HepG2 (cell line): Measurements from ENCODE around the gene FOXRED2. TPM values are rescaled to one million over a fixed set of nuclear protein-coding genes. Genes with fewer than 3 reads are reported as not detected.

Experiments
- DPF2 ChIP-seq: sonication (generic); formaldehyde crosslinking; IDR thresholded peaks from 2 replicates; pipeline ENCODE4 v1.4.0; 2020; ENCODE audit warnings: mild to moderate bottlenecking, low read depth, missing genetic modification reagents, borderline replicate concordance
- GPN1 ChIP-seq: sonication (generic); formaldehyde crosslinking; IDR thresholded peaks from 2 replicates; pipeline ENCODE4 v1.5.1; 2020; ENCODE audit warnings: missing genetic modification reagents, borderline replicate concordance
- HNRNPLL ChIP-seq: fragments of 200-400 bp; formaldehyde crosslinking; IDR thresholded peaks from 2 replicates; pipeline ENCODE4 v1.6.1; 2017; ENCODE audit warnings: mild to moderate bottlenecking, low read depth, low read length; ENCODE audit not compliant: poor library complexity, severe bottlenecking
- IKZF4 ChIP-seq: sonication (generic); formaldehyde crosslinking; IDR thresholded peaks from 2 replicates; pipeline ENCODE4 v1.5.1; 2020; ENCODE audit warnings: borderline replicate concordance, mild to moderate bottlenecking, low read depth, missing genetic modification reagents; ENCODE audit errors: not compliant biosample characterization
- MEIS2 ChIP-seq: sonication (generic); formaldehyde crosslinking; IDR thresholded peaks from 2 replicates; pipeline ENCODE4 v1.9.0; 2021; ENCODE audit warnings: mild to moderate bottlenecking, missing genetic modification reagents
- SIN3B ChIP-seq: fragments of 150-350 bp; IDR thresholded peaks from 2 replicates; pipeline ENCODE4 v1.6.1; 2014; ENCODE audit warnings: low read length
- ZNF260 ChIP-seq: sonication (generic); formaldehyde crosslinking; IDR thresholded peaks from 2 replicates; pipeline ENCODE4 v1.4.0; 2020; ENCODE audit warnings: missing genetic modification reagents, low read depth, mild to moderate bottlenecking, borderline replicate concordance
- ZNF367 ChIP-seq: sonication (generic); formaldehyde crosslinking; IDR thresholded peaks from 2 replicates; pipeline ENCODE4 v1.4.0; 2020; ENCODE audit warnings: missing genetic modification reagents, borderline replicate concordance
- ZNF530 ChIP-seq: sonication (generic); formaldehyde crosslinking; IDR thresholded peaks from 2 replicates; pipeline ENCODE4 v1.5.0; 2020; ENCODE audit warnings: low read depth, mild to moderate bottlenecking, missing genetic modification reagents
- ZNF547 ChIP-seq: sonication (generic); formaldehyde crosslinking; IDR thresholded peaks from 2 replicates; pipeline ENCODE4 v1.5.1; 2020; ENCODE audit warnings: mild to moderate bottlenecking, missing genetic modification reagents
- ZNF75D ChIP-seq: sonication (generic); formaldehyde crosslinking; IDR thresholded peaks from 2 replicates; pipeline ENCODE4 v1.8.1; 2023; ENCODE audit warnings: missing genetic modification reagents, mild to moderate bottlenecking, borderline replicate concordance
- ZNF776 ChIP-seq: sonication (generic); formaldehyde crosslinking; IDR thresholded peaks from 2 replicates; pipeline ENCODE4 v1.4.0; 2020; ENCODE audit warnings: mild to moderate bottlenecking, missing genetic modification reagents
- ZSCAN29 ChIP-seq: sonication (generic); formaldehyde crosslinking; conservative IDR thresholded peaks from 2 replicates; pipeline ENCODE4 v1.4.0; 2020; ENCODE audit warnings: mild to moderate bottlenecking, missing genetic modification reagents
- polyA plus RNA-seq, 8 experiments: library from polyadenylated mRNA; depleted of rRNA in 3 of 8; stranded (reverse) in 7 of 8; unstranded in 1 of 8; fragments of >200 nt; fragmentation: Illumina TruSeq in 4 of 8; extraction: Trizol in 4 of 8; gene quantifications; 2 replicates each; pipeline versions ENCODE4 v1.2.1 to v1.2.3, GENCODE V29; 2011 to 2016; ENCODE audit warnings: low read depth in 4 of 8, missing spikeins in 1 of 8, mixed read lengths in 1 of 8; ENCODE audit not compliant: insufficient read depth in 1 of 8
- total RNA-seq, 5 experiments: library from RNA; depleted of rRNA; stranded (reverse); fragments of >200 nt; fragmentation: Illumina TruSeq; extraction: Trizol; gene quantifications; 2 replicates each; pipeline ENCODE4 v1.2.3, GENCODE V29; 2016; ENCODE audit warnings: low read depth in 1 of 5
- TF ChIP-seq, protein P1 (sequence below): IDR thresholded peaks from 2 replicates; pipeline ENCODE4 v1.6.1; 2012; ENCODE audit warnings: low read depth, low read length, improper control_type of control experiment
- TF ChIP-seq, protein P2 (sequence below): sonication (generic); formaldehyde crosslinking; IDR thresholded peaks from 2 replicates; pipeline ENCODE4 v1.4.0; 2020; ENCODE audit warnings: missing genetic modification reagents, borderline replicate concordance
- TF ChIP-seq, protein P3 (sequence below): fragments of 450-650 bp; IDR thresholded peaks from 2 replicates; pipeline ENCODE4 v1.6.1; 2017
- TF ChIP-seq, protein P4 (sequence below): sonication (generic); formaldehyde crosslinking; IDR thresholded peaks from 2 replicates; pipeline ENCODE4 v1.4.0; 2020; ENCODE audit warnings: missing genetic modification reagents, borderline replicate concordance
- TF ChIP-seq, protein P5 (sequence below): sonication (generic); formaldehyde crosslinking; IDR thresholded peaks from 2 replicates; pipeline ENCODE4 v1.4.0; 2020; ENCODE audit warnings: low read depth, mild to moderate bottlenecking, missing genetic modification reagents

FOXRED2 gene
- total and polyA plus RNA-seq, 2 of the 13 experiments (the other 11 are each of a cell fraction or from before 2014, with no cell fraction given) = 9.3 to 28.1 TPM

DNA sequence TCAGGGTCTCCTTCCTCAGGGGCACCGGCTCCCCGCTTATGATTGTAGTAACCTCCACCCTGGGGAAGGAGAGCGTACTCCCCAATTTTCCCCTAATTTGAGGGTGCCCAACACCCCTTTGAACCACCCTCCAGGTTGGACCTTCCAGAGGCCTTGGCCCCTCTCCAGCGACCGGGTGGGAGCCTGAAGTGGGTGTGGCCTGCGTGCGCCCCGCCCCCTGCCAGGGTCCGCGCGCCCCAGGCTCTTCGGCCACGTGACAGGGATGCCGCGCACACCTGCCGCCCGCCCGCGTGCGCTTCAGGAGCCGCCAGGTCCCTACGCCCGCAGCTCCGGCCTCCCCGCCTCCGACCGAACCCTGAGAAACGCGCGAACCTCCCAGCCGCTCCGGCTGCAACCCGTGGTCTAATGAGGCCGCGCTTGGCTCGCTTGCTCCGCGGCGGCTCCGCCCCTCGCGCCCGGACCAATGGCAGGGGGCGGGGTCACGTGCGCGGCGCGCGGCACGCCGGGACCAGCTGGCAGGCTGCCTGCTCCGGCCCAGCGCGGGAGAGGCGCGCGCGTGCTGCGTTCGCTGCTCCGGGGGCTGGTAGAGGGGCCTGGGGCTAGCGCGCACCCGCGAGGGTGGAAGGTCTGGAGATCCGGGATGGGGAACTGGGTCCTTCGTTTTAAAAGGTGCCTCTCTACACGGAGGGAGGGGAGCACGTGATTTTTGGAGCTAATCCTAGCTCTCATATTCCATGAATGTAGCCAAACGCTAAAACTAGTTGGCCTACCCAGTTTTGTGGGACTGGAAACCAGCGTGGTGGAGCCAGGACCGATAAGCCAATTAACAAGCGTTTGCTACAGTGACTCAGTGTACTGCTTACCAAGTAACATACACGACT lies at the start of gene FOXRED2 (continued):
- TF ChIP-seq, protein P1, sequence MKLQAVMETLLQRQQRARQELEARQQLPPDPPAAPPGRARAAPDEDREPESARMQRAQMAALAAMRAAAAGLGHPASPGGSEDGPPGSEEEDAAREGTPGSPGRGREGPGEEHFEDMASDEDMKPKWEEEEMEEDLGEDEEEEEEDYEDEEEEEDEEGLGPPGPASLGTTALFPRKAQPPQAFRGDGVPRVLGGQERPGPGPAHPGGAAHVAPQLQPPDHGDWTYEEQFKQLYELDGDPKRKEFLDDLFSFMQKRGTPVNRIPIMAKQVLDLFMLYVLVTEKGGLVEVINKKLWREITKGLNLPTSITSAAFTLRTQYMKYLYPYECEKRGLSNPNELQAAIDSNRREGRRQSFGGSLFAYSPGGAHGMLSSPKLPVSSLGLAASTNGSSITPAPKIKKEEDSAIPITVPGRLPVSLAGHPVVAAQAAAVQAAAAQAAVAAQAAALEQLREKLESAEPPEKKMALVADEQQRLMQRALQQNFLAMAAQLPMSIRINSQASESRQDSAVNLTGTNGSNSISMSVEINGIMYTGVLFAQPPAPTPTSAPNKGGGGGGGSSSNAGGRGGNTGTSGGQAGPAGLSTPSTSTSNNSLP = no peak
- TF ChIP-seq, protein P2, sequence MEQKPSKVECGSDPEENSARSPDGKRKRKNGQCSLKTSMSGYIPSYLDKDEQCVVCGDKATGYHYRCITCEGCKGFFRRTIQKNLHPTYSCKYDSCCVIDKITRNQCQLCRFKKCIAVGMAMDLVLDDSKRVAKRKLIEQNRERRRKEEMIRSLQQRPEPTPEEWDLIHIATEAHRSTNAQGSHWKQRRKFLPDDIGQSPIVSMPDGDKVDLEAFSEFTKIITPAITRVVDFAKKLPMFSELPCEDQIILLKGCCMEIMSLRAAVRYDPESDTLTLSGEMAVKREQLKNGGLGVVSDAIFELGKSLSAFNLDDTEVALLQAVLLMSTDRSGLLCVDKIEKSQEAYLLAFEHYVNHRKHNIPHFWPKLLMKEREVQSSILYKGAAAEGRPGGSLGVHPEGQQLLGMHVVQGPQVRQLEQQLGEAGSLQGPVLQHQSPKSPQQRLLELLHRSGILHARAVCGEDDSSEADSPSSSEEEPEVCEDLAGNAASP (CRISPR knock-in tag) = no peak; the same call in 1 of the 2 replicates
- TF ChIP-seq ZNF776 (peak; percentile 99), ZNF75D (CRISPR knock-in tag) (peak; percentile 93; the same call in 1 of the 2 replicates), DPF2 (CRISPR knock-in tag) (no peak), GPN1 (CRISPR knock-in tag) (no peak), HNRNPLL (peak; percentile 62), IKZF4 (peak; percentile 95), ZNF530 (no peak), ZSCAN29 (CRISPR knock-in tag) (no peak; the same call in 1 of the 2 replicates), ZNF260 (CRISPR knock-in tag) (no peak), ZNF367 (CRISPR knock-in tag) (peak; percentile 56; the same call in 1 of the 2 replicates), MEIS2 (peak; percentile 91), SIN3B (no peak), ZNF547 (CRISPR knock-in tag) (peak; percentile 96)
- TF ChIP-seq, protein P3, sequence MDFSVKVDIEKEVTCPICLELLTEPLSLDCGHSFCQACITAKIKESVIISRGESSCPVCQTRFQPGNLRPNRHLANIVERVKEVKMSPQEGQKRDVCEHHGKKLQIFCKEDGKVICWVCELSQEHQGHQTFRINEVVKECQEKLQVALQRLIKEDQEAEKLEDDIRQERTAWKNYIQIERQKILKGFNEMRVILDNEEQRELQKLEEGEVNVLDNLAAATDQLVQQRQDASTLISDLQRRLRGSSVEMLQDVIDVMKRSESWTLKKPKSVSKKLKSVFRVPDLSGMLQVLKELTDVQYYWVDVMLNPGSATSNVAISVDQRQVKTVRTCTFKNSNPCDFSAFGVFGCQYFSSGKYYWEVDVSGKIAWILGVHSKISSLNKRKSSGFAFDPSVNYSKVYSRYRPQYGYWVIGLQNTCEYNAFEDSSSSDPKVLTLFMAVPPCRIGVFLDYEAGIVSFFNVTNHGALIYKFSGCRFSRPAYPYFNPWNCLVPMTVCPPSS = no peak
- TF ChIP-seq, protein P4, sequence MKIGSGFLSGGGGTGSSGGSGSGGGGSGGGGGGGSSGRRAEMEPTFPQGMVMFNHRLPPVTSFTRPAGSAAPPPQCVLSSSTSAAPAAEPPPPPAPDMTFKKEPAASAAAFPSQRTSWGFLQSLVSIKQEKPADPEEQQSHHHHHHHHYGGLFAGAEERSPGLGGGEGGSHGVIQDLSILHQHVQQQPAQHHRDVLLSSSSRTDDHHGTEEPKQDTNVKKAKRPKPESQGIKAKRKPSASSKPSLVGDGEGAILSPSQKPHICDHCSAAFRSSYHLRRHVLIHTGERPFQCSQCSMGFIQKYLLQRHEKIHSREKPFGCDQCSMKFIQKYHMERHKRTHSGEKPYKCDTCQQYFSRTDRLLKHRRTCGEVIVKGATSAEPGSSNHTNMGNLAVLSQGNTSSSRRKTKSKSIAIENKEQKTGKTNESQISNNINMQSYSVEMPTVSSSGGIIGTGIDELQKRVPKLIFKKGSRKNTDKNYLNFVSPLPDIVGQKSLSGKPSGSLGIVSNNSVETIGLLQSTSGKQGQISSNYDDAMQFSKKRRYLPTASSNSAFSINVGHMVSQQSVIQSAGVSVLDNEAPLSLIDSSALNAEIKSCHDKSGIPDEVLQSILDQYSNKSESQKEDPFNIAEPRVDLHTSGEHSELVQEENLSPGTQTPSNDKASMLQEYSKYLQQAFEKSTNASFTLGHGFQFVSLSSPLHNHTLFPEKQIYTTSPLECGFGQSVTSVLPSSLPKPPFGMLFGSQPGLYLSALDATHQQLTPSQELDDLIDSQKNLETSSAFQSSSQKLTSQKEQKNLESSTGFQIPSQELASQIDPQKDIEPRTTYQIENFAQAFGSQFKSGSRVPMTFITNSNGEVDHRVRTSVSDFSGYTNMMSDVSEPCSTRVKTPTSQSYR (CRISPR knock-in tag) = peak; percentile 26; the same call in 1 of the 2 replicates
- TF ChIP-seq, protein P5, sequence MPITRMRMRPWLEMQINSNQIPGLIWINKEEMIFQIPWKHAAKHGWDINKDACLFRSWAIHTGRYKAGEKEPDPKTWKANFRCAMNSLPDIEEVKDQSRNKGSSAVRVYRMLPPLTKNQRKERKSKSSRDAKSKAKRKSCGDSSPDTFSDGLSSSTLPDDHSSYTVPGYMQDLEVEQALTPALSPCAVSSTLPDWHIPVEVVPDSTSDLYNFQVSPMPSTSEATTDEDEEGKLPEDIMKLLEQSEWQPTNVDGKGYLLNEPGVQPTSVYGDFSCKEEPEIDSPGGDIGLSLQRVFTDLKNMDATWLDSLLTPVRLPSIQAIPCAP (CRISPR knock-in tag) = no peak
